Naive thymus-derived CD4-positive, alpha-beta T cell (primary cell): ENCODE results near the gene MAN1C1. TPM values are rescaled to one million over a fixed set of nuclear protein-coding genes. Genes with fewer than 3 reads are reported as not detected.
A peak's percentile ranks its signal among the peaks of the same experiment; 100 is the strongest.

Experiments used
- ATAC-seq: fragments of 150-1000 bp; cut with Tn5 transposase; 2 replicates; pipeline ENCODE4 v1.10.0; 2021; ENCODE audit warnings: mild to moderate bottlenecking, moderate library complexity
- CTCF ChIA-PET: fragments of 350-600 bp; sonication (Branson Sonifier 250); formaldehyde crosslinking; loops from one replicate; lab custom pipeline; 2021; ENCODE audit warnings: antibody characterized with exemption; lab: Charles Lee
- POLR2A ChIA-PET: fragments of 350-600 bp; sonication (Branson Sonifier 250); formaldehyde crosslinking; loops from one replicate; lab custom pipeline; 2021; ENCODE audit warnings: antibody characterized with exemption, inconsistent platforms; lab: Charles Lee
- DNase-seq, 9 donors: peaks; one replicate each; pipeline versions ENCODE4 v3.0.0 to v3.0.0-alpha.2; 2020 to 2022; ENCODE audit warnings: mixed read lengths in 1 of 9
- H3K27ac ChIP-seq: one replicate; pipeline ENCODE4 v1.7.0; 2013; ENCODE audit warnings: mild to moderate bottlenecking, low read depth, low read length, moderate library complexity
- H3K27me3 ChIP-seq, 2 donors: one replicate each; pipeline ENCODE4 v1.7.0; 2013; ENCODE audit warnings: low read length in 2 of 2, mild to moderate bottlenecking in 2 of 2, moderate library complexity in 2 of 2; ENCODE audit not compliant: control insufficient read depth in 2 of 2, insufficient read depth in 2 of 2
- H3K36me3 ChIP-seq, 3 experiments: 1 replicate in 2 of 3; 2 replicates in 1 of 3; pipeline ENCODE4 v1.7.0; 2013; ENCODE audit warnings: low read length in 3 of 3, mild to moderate bottlenecking in 3 of 3, moderate library complexity in 1 of 3; ENCODE audit not compliant: insufficient read depth in 3 of 3, control insufficient read depth in 2 of 3
- H3K4me1 ChIP-seq, 2 donors: one replicate each; pipeline ENCODE4 v1.7.0; 2013; ENCODE audit warnings: low read length in 2 of 2, mild to moderate bottlenecking in 2 of 2, moderate library complexity in 1 of 2; ENCODE audit not compliant: control insufficient read depth in 2 of 2, insufficient read depth in 2 of 2
- H3K4me3 ChIP-seq: 2 replicates; pipeline ENCODE4 v1.7.0; 2013; ENCODE audit warnings: mild to moderate bottlenecking, low read length
- H3K9me3 ChIP-seq, 3 experiments: 1 replicate in 2 of 3; 2 replicates in 1 of 3; pipeline ENCODE4 v1.7.0; 2013; ENCODE audit warnings: low read length in 3 of 3; ENCODE audit not compliant: control insufficient read depth in 2 of 3
- H3K27ac Mint-ChIP-seq, 9 donors: one replicate each; pipeline ENCODE4 v1.8.0; 2020 to 2022; ENCODE audit warnings: mixed read lengths in 9 of 9, mild to moderate bottlenecking in 8 of 9, moderate library complexity in 5 of 9, inconsistent platforms in 2 of 9
- H3K27me3 Mint-ChIP-seq, 5 donors: one replicate each; pipeline ENCODE4 v1.8.0; 2021 to 2022; ENCODE audit warnings: mixed read lengths in 5 of 5, mild to moderate bottlenecking in 1 of 5
- H3K36me3 Mint-ChIP-seq, 5 donors: one replicate each; pipeline ENCODE4 v1.8.0; 2020 to 2022; ENCODE audit warnings: mixed read lengths in 5 of 5, mild to moderate bottlenecking in 3 of 5, inconsistent platforms in 1 of 5
- H3K4me1 Mint-ChIP-seq, 7 donors: one replicate each; pipeline ENCODE4 v1.8.0; 2020 to 2022; ENCODE audit warnings: mixed read lengths in 7 of 7, mild to moderate bottlenecking in 3 of 7, inconsistent platforms in 1 of 7
- H3K4me3 Mint-ChIP-seq, 10 donors: one replicate each; pipeline ENCODE4 v1.8.0; 2020 to 2022; ENCODE audit warnings: mild to moderate bottlenecking in 10 of 10, mixed read lengths in 10 of 10, moderate library complexity in 6 of 10, inconsistent platforms in 2 of 10
- H3K9me3 Mint-ChIP-seq, 11 donors: one replicate each; pipeline ENCODE4 v1.8.0; 2020 to 2022; ENCODE audit warnings: mixed read lengths in 11 of 11, mild to moderate bottlenecking in 4 of 11, inconsistent platforms in 1 of 11, moderate library complexity in 1 of 11
- intact Hi-C, 2 donors: fragments of 100-400 bp; cut with micrococcal nuclease; formaldehyde crosslinking; loops; one replicate each; pipeline ENCODE4 v1.15.1; 2023
- polyA plus RNA-seq, 2 donors: library from polyadenylated mRNA; unstranded; fragments of 300-500 nt; fragmentation: Illumina TruSeq; gene quantifications; one replicate each; pipeline ENCODE4 v1.2.3, GENCODE V29; 2021
- total RNA-seq, 6 experiments: library from RNA in 5 of 6; stranded (reverse) in 5 of 6; gene quantifications; 1 replicate in 5 of 6; 2 replicates in 1 of 6; pipeline ENCODE4 v1.2.3 and lab custom pipeline; 2021 to 2026

MAN1C1 gene
- total and polyA plus RNA-seq, 7 experiments from 2014 or later: 16.0 to 85.5 (median 61.0) TPM

- CTCF ChIA-PET: no interaction called here
- intact Hi-C loops: no loop called here
Measured at GRCh38 chr1:25664357-25665199, 48.0 kb downstream of the MAN1C1 start.

GRCh38 chr1:25666460-25666859 is 49.9 kb downstream of the MAN1C1 start:
- peaks cover 0 to 10% (median 0%) of the 10 kb centered on the region in 3 experiments for H3K36me3 ChIP-seq
- H3K4me3 ChIP-seq: no peak overlapping the region
- peaks cover 24 to 95% (median 91%) of the 10 kb centered on the region in 7 donors for H3K4me1 Mint-ChIP-seq
- peaks cover 0 to 74% (median 0%) of the 10 kb centered on the region in 5 donors for H3K27me3 Mint-ChIP-seq
- POLR2A ChIA-PET: interaction anchor here (0.6 to 8.0 kb wide), 9 partner anchors 8 to 108 kb away, joined by 3 to 81 read pairs (median 7); partner anchors contain the start of gene MAN1C1
- peak overlapping the region; percentile 68 for H3K27ac ChIP-seq
- H3K36me3 Mint-ChIP-seq: peaks cover 4 to 23% (median 16%) of the 10 kb centered on the region in 5 donors
- no peaks in the 10 kb centered on the region for H3K9me3 ChIP-seq
- intact Hi-C loops: no loop called here
- peak overlapping the region in 8 of 9 donors; percentile 90 to 98 (median 96) for H3K27ac Mint-ChIP-seq
- CTCF ChIA-PET: interaction anchor here (0.6 to 3.7 kb wide), 6 partner anchors 9 to 44 kb away, joined by 3 to 11 read pairs (median 4); no protein-coding TSS in a partner anchor
- ATAC-seq (no peak), DNase-seq (no peak)
- peaks cover 0 to 56% of the 10 kb centered on the region in 2 donors for H3K4me1 ChIP-seq
- no peaks in the 10 kb centered on the region for H3K27me3 ChIP-seq
- H3K9me3 Mint-ChIP-seq: peaks cover 0 to 3% (median 0%) of the 10 kb centered on the region in 11 donors
- peak overlapping the region in 9 of 10 donors; percentile 6 to 81 (median 73) for H3K4me3 Mint-ChIP-seq

More at GRCh38 chr1:25664357-25665199, 48.0 kb downstream of the MAN1C1 start:
- H3K27ac Mint-ChIP-seq: peak overlapping the region in 8 of 9 donors; percentile 43 to 98 (median 96)
- ATAC-seq: no peak
- Histone ChIP-seq H3K4me3 (no peak overlapping the region), H3K36me3 (peaks cover 0 to 10% (median 0%) of the 10 kb centered on the region in 3 experiments), H3K4me1 (peaks cover 0 to 41% of the 10 kb centered on the region in 2 donors), H3K27me3 (no peaks in the 10 kb centered on the region), H3K27ac (peak overlapping the region; percentile 39), H3K9me3 (no peaks in the 10 kb centered on the region)
- H3K9me3 Mint-ChIP-seq: peaks cover 0 to 3% (median 0%) of the 10 kb centered on the region in 11 donors
- H3K4me1 Mint-ChIP-seq: peaks cover 23 to 89% (median 85%) of the 10 kb centered on the region in 7 donors
- no peak overlapping the region for H3K4me3 Mint-ChIP-seq
- DNase-seq: no peak
- POLR2A ChIA-PET: interaction anchor here (1.0 to 8.0 kb wide), 3 partner anchors 14 to 44 kb away, joined by 3 to 81 read pairs (median 18); partner anchors contain the start of gene MAN1C1
- H3K36me3 Mint-ChIP-seq: peaks cover 0 to 16% (median 10%) of the 10 kb centered on the region in 5 donors
- peaks cover 0 to 69% (median 0%) of the 10 kb centered on the region in 5 donors for H3K27me3 Mint-ChIP-seq

GRCh38 chr1:25668931-25669573 is 52.5 kb downstream of the MAN1C1 start:
- ChIA-PET CTCF (interaction anchor here (0.7 to 3.7 kb wide), 5 partner anchors 8 to 56 kb away, joined by 3 to 11 read pairs (median 4); no protein-coding TSS in a partner anchor), POLR2A (interaction anchor here (0.6 to 8.0 kb wide), 12 partner anchors 10 to 150 kb away, joined by 3 to 81 read pairs (median 3); partner anchors contain the start of genes MAN1C1 and MTFR1L)
- Mint-ChIP-seq H3K9me3 (peaks cover 0 to 7% (median 0%) of the 10 kb centered on the region in 11 donors), H3K27me3 (peaks cover 0 to 82% (median 0%) of the 10 kb centered on the region in 5 donors), H3K4me1 (peaks cover 43 to 98% (median 95%) of the 10 kb centered on the region in 7 donors), H3K4me3 (peak overlapping the region in 9 of 10 donors; percentile 21 to 78 (median 67)), H3K27ac (peak overlapping the region in 8 of 9 donors; percentile 90 to 98 (median 96)), H3K36me3 (peaks cover 8 to 31% (median 21%) of the 10 kb centered on the region in 5 donors)
- peaks cover 0 to 78% of the 10 kb centered on the region in 2 donors for H3K4me1 ChIP-seq
- ATAC-seq (peak; percentile 31), DNase-seq (peak in 7 of 9 donors; percentile 22 to 54 (median 41))
- peak overlapping the region; percentile 50 for H3K27ac ChIP-seq
- H3K4me3 ChIP-seq: no peak overlapping the region
- intact Hi-C loops: no loop called here
- H3K36me3 ChIP-seq: peaks cover 0 to 12% (median 0%) of the 10 kb centered on the region in 3 experiments
- H3K27me3 ChIP-seq: no peaks in the 10 kb centered on the region
- H3K9me3 ChIP-seq: no peaks in the 10 kb centered on the region

- Histone ChIP-seq H3K27me3 (no peaks in the 10 kb centered on the region), H3K36me3 (peaks cover 0 to 8% (median 0%) of the 10 kb centered on the region in 3 experiments), H3K27ac (peak overlapping the region; percentile 50), H3K9me3 (no peaks in the 10 kb centered on the region), H3K4me1 (peaks cover 8 to 88% of the 10 kb centered on the region in 2 donors), H3K4me3 (no peak overlapping the region)
- Mint-ChIP-seq H3K27ac (peak overlapping the region in 8 of 9 donors; percentile 81 to 98 (median 92)), H3K36me3 (peaks cover 8 to 38% (median 19%) of the 10 kb centered on the region in 5 donors), H3K27me3 (peaks cover 0 to 83% (median 0%) of the 10 kb centered on the region in 5 donors), H3K4me1 (peaks cover 52 to 98% (median 96%) of the 10 kb centered on the region in 7 donors), H3K4me3 (peak overlapping the region in 7 of 10 donors; percentile 4 to 89 (median 12)), H3K9me3 (peaks cover 0 to 7% (median 0%) of the 10 kb centered on the region in 11 donors)
- DNase-seq (no peak), ATAC-seq (no peak)
- POLR2A ChIA-PET: interaction anchor here (0.6 to 8.0 kb wide), 6 partner anchors 13 to 149 kb away, joined by 3 to 81 read pairs (median 4); partner anchors contain the start of genes MAN1C1 and MTFR1L
- intact Hi-C loops: no loop called here
- CTCF ChIA-PET: interaction anchor here (2.0 kb wide), 1 partner anchor 9 kb away, joined by 8 read pairs; no protein-coding TSS in a partner anchor
Measured at GRCh38 chr1:25669781-25670567, 53.4 kb downstream of the MAN1C1 start.

GRCh38 chr1:25671929-25672328 is 55.3 kb downstream of the MAN1C1 start:
- Mint-ChIP-seq H3K36me3 (peaks cover 8 to 38% (median 19%) of the 10 kb centered on the region in 5 donors), H3K27me3 (peaks cover 0 to 71% (median 0%) of the 10 kb centered on the region in 5 donors), H3K4me3 (peak overlapping the region in 5 of 10 donors; percentile 15 to 89 (median 46)), H3K27ac (peak overlapping the region in 8 of 9 donors; percentile 72 to 98 (median 94)), H3K4me1 (peaks cover 60 to 98% (median 96%) of the 10 kb centered on the region in 7 donors), H3K9me3 (peaks cover 0 to 6% (median 0%) of the 10 kb centered on the region in 11 donors)
- no peaks in the 10 kb centered on the region for H3K27me3 ChIP-seq
- no peaks in the 10 kb centered on the region for H3K9me3 ChIP-seq
- ChIA-PET CTCF (no interaction called here), POLR2A (interaction anchor here (0.6 to 8.0 kb wide), 4 partner anchors 29 to 148 kb away, joined by 3 to 81 read pairs (median 6); partner anchors contain the start of genes MAN1C1 and MTFR1L)
- ATAC-seq: no peak
- no peak for DNase-seq
- intact Hi-C loops: no loop called here
- peaks cover 25 to 95% of the 10 kb centered on the region in 2 donors for H3K4me1 ChIP-seq
- H3K36me3 ChIP-seq: peaks cover 0 to 8% (median 0%) of the 10 kb centered on the region in 3 experiments
- no peak overlapping the region for H3K27ac ChIP-seq
- no peak overlapping the region for H3K4me3 ChIP-seq
